Measurements from ENCODE around the gene PCGF3. TPM values are rescaled to one million over a fixed set of nuclear protein-coding genes. Genes with fewer than 3 reads are reported as not detected.

The PCGF3 gene
- total RNA-seq, 1 experiment from 2014 or later: 66.3 TPM

- BruUV-seq (replicated peaks): no TSS peak
- Histone ChIP-seq H3K9ac (ENCODE audit: low read length) (no peak overlapping the region), H2AFZ (ENCODE audit: low read depth, low read length, poor library complexity, severe bottlenecking) (no peak overlapping the region), H4K20me1 (ENCODE audit: insufficient read depth) (no peaks in the 10 kb centered on the region), H3K4me2 (ENCODE audit: low read length) (no peak overlapping the region), H3K9me2 (ENCODE audit: insufficient read depth) (no peaks in the 10 kb centered on the region), H3K4me1 (ENCODE audit: control insufficient read depth in 1 of 2, insufficient read depth in 2 of 2, low read length in 2 of 2) (no peaks in the 10 kb centered on the region), H3K27ac (ENCODE audit: low read depth, low read length) (no peak overlapping the region), H3K36me3 (ENCODE audit: control insufficient read depth in 1 of 2, insufficient read depth in 2 of 2, low read length in 2 of 2) (peaks cover 2 to 3% of the 10 kb centered on the region in 2 experiments; a peak in 2 of 4 replicates), H3K79me2 (ENCODE audit: insufficient read depth, low read length) (peaks cover 61% of the 10 kb centered on the region), H3K27me3 (ENCODE audit: insufficient read depth, low read length) (no peaks in the 10 kb centered on the region), H3K9me3 (ENCODE audit: control insufficient read depth in 1 of 2, insufficient read depth in 1 of 2, low read depth in 1 of 2, low read length in 2 of 2) (no peaks in the 10 kb centered on the region), H3K4me3 (replicated peaks in 1 of 2; ENCODE audit: low read depth in 1 of 2, low read length in 2 of 2) (no peak overlapping the region)
- intact Hi-C loops (cut with micrococcal nuclease): no loop called here
- TF ChIP-seq REST (IDR thresholded peaks at IDR 0.05; ENCODE audit: low read depth) (no peak), CBX3 (IDR thresholded peaks at IDR 0.05; ENCODE audit: low read depth) (no peak), CEBPB (IDR thresholded peaks at IDR 0.05; ENCODE audit: low read depth) (no peak), JUND (IDR thresholded peaks at IDR 0.05) (no peak), FOSL1 (IDR thresholded peaks at IDR 0.05; ENCODE audit: low read depth) (no peak), RAD21 (IDR thresholded peaks at IDR 0.05; ENCODE audit: low read depth) (no peak), ZBTB33 (IDR thresholded peaks at IDR 0.05; ENCODE audit: extremely low read depth, insufficient replicate concordance, low read length) (no peak), ZFX (IDR thresholded peaks at IDR 0.05) (no peak), EZH2phosphoT487 (IDR thresholded peaks at IDR 0.05; ENCODE audit: borderline replicate concordance) (no peak)
- ATAC-seq (no peak), DNase-seq (ENCODE audit: low read depth, low spot score) (no peak)
- CTCF ChIA-PET: no interaction called here
- RAD21 ChIA-PET (ENCODE audit: low non-redundant PET in 1 of 2, low total read pairs in 2 of 2, uncharacterized antibody in 2 of 2, unreplicated experiment in 2 of 2): no interaction called here
- POLR2A ChIA-PET: no interaction called here
These were observed 18.3 kb downstream of the PCGF3 start for GRCh38 chr4:723751-724530.
